ENCODE data around the gene GCLC.

DNA sequence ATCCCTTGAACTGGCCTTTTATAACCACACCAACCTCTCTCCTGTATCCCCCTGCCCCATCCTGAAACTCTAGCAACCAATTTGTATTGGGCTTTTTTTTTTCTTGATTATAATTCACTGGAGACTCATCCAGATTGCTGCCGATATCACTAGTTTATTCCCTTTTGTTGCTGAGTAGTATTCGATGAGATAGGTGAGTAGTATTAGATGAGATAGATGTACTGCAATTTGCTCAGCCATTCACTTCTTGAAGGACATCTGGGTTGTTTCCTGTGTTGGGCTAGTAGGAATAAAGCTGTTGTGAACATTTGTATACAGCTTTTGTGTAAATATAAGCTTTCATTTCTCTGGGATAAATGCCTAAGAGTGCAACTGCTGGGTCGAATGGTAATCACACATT is 58.2 kb downstream of the GCLC start:
- TF ChIP-seq CTCF (IDR thresholded peaks at IDR 0.05) (no peak), POLR2A (IDR thresholded peaks at IDR 0.05) (no peak), EP300 (IDR thresholded peaks at IDR 0.05) (no peak)
